Mucosa of descending colon (tissue), 3 donors: Measurements from ENCODE around the gene CIDEA. TPM values are rescaled to one million over a fixed set of nuclear protein-coding genes. Genes with fewer than 3 reads are reported as not detected.

Experiments used
- ATAC-seq: fragments of 200-7000 bp; cut with Tn5 transposase; one replicate; pipeline ENCODE4 v1.9.1; 2020; ENCODE audit warnings: mild to moderate bottlenecking, moderate library complexity
- DNase-seq, 3 donors: peaks; one replicate each; pipeline ENCODE4 v3.0.0-alpha.2; 2020
- H3K36me3 ChIP-seq: fragments of 200-600 bp; one replicate; pipeline ENCODE4 v1.8.0; 2021; ENCODE audit warnings: low read depth, mild to moderate bottlenecking
- H3K4me1 ChIP-seq: fragments of 200-600 bp; one replicate; pipeline ENCODE4 v1.8.0; 2021; ENCODE audit warnings: low read depth, mild to moderate bottlenecking
- H3K4me3 ChIP-seq: fragments of 200-600 bp; one replicate; pipeline ENCODE4 v1.8.0; 2021; ENCODE audit warnings: mild to moderate bottlenecking
- H3K9me3 ChIP-seq: fragments of 200-600 bp; one replicate; pipeline ENCODE4 v1.8.0; 2021; ENCODE audit warnings: mild to moderate bottlenecking
- intact Hi-C, 2 donors: fragments of 100-400 bp; cut with DNase I in 1 of 2; cut with micrococcal nuclease in 1 of 2; formaldehyde crosslinking; loops; one replicate each; pipeline versions ENCODE4 v1.11.0 to v1.11.1; 2022; cut with DNase I, micrococcal nuclease
- total RNA-seq, 3 donors: library from RNA; stranded (reverse); fragmentation: NEBNext Ultra II Directional in 2 of 3; extraction: Animal tissue kit (Norgen Biotek cat#: 25700) in 2 of 3; gene quantifications; one replicate each; pipeline versions ENCODE4 v1.2.1 to v1.2.4, GENCODE V29; 2021 to 2023
- TF ChIP-seq, protein P1 (sequence below): fragments of 200-600 bp; IDR thresholded peaks from one replicate; pipeline ENCODE4 v1.8.0; 2022; ENCODE audit warnings: antibody characterized with exemption, mild to moderate bottlenecking
- donor health status: DM: no; HTN: no; CAD: no; lungs with moderate emphysema.
- donor health status: DM: no; HTN: no; CAD: no.
- donor health status: DM: no; HTN: yes; CAD: no.

The CIDEA gene
- total RNA-seq, 3 donors from 2014 or later: 0.58 to 0.98 TPM; not detected in 1

DNA sequence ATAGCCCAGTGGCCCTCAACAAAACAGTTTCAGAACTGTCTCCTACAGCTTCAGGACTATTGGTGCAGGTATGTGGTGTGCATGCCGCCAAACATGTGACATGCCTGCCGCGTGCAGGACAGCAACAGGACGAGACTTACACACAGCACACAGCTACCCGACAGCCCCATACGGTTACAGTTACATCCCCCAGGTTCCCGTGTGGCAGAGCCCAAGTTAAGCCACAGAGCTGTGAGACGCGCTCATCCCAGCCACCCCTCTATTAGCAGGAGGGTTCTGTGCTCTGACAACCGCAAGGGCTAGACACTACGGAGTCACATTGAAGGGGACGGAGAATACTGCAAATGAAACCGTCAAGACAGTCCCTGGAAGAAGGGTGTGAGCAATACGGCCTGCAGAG lies 37.5 kb downstream of the CIDEA start:
- H3K4me3 ChIP-seq: no peak overlapping the region
- TF ChIP-seq, protein P1, sequence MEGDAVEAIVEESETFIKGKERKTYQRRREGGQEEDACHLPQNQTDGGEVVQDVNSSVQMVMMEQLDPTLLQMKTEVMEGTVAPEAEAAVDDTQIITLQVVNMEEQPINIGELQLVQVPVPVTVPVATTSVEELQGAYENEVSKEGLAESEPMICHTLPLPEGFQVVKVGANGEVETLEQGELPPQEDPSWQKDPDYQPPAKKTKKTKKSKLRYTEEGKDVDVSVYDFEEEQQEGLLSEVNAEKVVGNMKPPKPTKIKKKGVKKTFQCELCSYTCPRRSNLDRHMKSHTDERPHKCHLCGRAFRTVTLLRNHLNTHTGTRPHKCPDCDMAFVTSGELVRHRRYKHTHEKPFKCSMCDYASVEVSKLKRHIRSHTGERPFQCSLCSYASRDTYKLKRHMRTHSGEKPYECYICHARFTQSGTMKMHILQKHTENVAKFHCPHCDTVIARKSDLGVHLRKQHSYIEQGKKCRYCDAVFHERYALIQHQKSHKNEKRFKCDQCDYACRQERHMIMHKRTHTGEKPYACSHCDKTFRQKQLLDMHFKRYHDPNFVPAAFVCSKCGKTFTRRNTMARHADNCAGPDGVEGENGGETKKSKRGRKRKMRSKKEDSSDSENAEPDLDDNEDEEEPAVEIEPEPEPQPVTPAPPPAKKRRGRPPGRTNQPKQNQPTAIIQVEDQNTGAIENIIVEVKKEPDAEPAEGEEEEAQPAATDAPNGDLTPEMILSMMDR: no peak
- DNase-seq (no peak), ATAC-seq (no peak)
- intact Hi-C loops: no loop called here
- no peaks in the 10 kb centered on the region for H3K36me3 ChIP-seq
- H3K4me1 ChIP-seq: peaks cover 16% of the 10 kb centered on the region
- H3K9me3 ChIP-seq: no peaks in the 10 kb centered on the region

- intact Hi-C loops: no loop called here
- DNase-seq: no peak
- Histone ChIP-seq H3K9me3 (no peaks in the 10 kb centered on the region), H3K36me3 (no peaks in the 10 kb centered on the region), H3K4me3 (no peak overlapping the region), H3K4me1 (peaks cover under 1% of the 10 kb centered on the region)
- ATAC-seq: no peak
- TF ChIP-seq, protein P1: no peak
Measured at GRCh38 chr18:12293831-12294230, 39.7 kb downstream of the CIDEA start.

- ATAC-seq (no peak), DNase-seq (no peak)
- TF ChIP-seq, protein P1: no peak
- Histone ChIP-seq H3K4me3 (no peak overlapping the region), H3K36me3 (no peaks in the 10 kb centered on the region), H3K4me1 (no peaks in the 10 kb centered on the region), H3K9me3 (no peaks in the 10 kb centered on the region)
- intact Hi-C loops: no loop called here
Measured at GRCh38 chr18:12295389-12296086, 41.4 kb downstream of the CIDEA start.

DNA sequence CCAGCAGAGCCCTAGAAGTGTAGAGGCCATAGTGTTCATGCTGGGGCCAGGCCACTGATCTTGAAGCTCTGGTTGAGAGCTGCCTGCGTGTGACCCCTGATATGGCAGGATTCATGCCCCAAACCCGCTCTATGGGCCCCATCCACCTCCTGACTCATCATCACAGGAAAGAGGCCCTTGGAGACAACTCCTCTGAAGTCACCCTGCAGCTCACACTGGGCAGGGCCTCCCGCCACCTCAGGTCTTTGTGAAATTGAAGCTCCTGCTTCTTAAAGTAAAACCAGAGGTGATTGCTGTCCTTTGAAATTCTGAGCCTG lies 41.9 kb downstream of the CIDEA start:
- ATAC-seq: no peak
- H3K4me3 ChIP-seq: no peak overlapping the region

GRCh38 chr18:12296457-12296856 lies 42.3 kb downstream of the CIDEA start:
- Histone ChIP-seq H3K9me3 (no peaks in the 10 kb centered on the region), H3K36me3 (no peaks in the 10 kb centered on the region), H3K4me1 (no peaks in the 10 kb centered on the region), H3K4me3 (no peak overlapping the region)
- no peak for DNase-seq
- no peak for ATAC-seq
- TF ChIP-seq, protein P1: no peak
- intact Hi-C loops: no loop called here

More for the DNA sequence above, 41.9 kb downstream of the CIDEA start:
- intact Hi-C loops: no loop called here
- Histone ChIP-seq H3K36me3 (no peaks in the 10 kb centered on the region), H3K4me1 (no peaks in the 10 kb centered on the region), H3K9me3 (no peaks in the 10 kb centered on the region)
- no peak for DNase-seq
- TF ChIP-seq, protein P1: no peak

GRCh38 chr18:12299862-12300261 lies 45.7 kb downstream of the CIDEA start:
- DNase-seq (no peak), ATAC-seq (no peak)
- intact Hi-C loops: no loop called here
- Histone ChIP-seq H3K4me3 (no peak overlapping the region), H3K36me3 (no peaks in the 10 kb centered on the region), H3K4me1 (no peaks in the 10 kb centered on the region), H3K9me3 (no peaks in the 10 kb centered on the region)
- TF ChIP-seq, protein P1: no peak
